Astrocyte of the spinal cord (primary cell): ENCODE results near the gene ZNF783.
"Not testable (repeated sequence)": the region's sequence is repeated elsewhere in the genome, so short reads cannot be mapped to it uniquely, and the experiment has no call there.

Experiments
- DNase-seq: peaks from one replicate; pipeline ENCODE4 v3.0.0; 2011; ENCODE audit warnings: low read depth, low spot score
- H3K4me3 ChIP-seq: 2 replicates; pipeline ENCODE4 v1.5.1; 2011; ENCODE audit warnings: low read depth, mild to moderate bottlenecking, low read length, moderate library complexity
- in situ Hi-C: cut with HindIII; loops from 2 replicates; pipeline ENCODE4 v1.10.0; 2017; ENCODE audit warnings: low sequenced_read_pairs
- TF ChIP-seq, protein P1 (sequence below): IDR thresholded peaks from 2 replicates; pipeline ENCODE4 v1.5.1; 2012; ENCODE audit warnings: low read depth, mild to moderate bottlenecking, low read length, inconsistent platforms

The ZNF783 gene

DNA sequence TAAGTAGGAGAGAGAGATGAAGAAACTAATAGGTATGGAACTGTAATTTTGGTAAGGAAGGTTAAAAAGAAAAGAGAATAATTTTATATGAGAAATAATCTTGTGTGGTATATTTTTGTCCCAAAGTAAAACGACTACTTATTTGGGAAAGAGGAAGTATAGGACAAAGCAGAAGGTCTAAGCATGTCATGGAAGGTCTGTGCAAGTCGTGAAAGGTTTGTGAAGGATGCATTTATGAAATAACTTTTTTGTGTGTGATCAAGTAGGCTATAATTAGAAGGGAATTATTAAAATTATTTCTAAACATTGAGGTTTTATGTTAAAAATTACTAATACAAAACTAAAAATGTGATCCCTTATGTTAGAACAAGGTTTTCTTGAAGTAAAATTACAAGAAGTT lies 63.3 kb downstream of the ZNF783 start:
- no peak for DNase-seq
- no peak overlapping the region for H3K4me3 ChIP-seq
- TF ChIP-seq, protein P1, sequence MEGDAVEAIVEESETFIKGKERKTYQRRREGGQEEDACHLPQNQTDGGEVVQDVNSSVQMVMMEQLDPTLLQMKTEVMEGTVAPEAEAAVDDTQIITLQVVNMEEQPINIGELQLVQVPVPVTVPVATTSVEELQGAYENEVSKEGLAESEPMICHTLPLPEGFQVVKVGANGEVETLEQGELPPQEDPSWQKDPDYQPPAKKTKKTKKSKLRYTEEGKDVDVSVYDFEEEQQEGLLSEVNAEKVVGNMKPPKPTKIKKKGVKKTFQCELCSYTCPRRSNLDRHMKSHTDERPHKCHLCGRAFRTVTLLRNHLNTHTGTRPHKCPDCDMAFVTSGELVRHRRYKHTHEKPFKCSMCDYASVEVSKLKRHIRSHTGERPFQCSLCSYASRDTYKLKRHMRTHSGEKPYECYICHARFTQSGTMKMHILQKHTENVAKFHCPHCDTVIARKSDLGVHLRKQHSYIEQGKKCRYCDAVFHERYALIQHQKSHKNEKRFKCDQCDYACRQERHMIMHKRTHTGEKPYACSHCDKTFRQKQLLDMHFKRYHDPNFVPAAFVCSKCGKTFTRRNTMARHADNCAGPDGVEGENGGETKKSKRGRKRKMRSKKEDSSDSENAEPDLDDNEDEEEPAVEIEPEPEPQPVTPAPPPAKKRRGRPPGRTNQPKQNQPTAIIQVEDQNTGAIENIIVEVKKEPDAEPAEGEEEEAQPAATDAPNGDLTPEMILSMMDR, result no peak
- in situ Hi-C loops, result no loop called here

DNA sequence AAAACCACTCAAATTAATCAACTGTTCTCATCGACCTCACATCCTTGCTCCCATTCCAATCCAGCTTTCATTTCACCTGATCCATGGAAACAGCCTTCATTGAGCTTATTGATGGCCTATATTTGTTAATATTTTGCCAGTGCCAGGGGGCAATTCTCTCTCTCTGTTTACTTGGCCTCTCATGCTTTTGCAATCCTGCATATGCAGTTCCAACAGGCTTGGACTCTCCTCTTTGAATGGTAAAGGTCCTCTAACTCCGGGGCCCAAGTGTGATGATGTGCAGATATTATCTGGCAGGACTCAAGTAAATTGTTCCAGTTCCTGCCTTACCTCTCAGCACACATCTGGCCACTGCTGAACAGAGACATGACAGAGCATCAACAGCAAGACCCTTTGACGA lies 67.3 kb downstream of the ZNF783 start:
- in situ Hi-C loops, result no loop called here
- no peak for DNase-seq
- TF ChIP-seq, protein P1, result no peak
- no peak overlapping the region for H3K4me3 ChIP-seq

DNA sequence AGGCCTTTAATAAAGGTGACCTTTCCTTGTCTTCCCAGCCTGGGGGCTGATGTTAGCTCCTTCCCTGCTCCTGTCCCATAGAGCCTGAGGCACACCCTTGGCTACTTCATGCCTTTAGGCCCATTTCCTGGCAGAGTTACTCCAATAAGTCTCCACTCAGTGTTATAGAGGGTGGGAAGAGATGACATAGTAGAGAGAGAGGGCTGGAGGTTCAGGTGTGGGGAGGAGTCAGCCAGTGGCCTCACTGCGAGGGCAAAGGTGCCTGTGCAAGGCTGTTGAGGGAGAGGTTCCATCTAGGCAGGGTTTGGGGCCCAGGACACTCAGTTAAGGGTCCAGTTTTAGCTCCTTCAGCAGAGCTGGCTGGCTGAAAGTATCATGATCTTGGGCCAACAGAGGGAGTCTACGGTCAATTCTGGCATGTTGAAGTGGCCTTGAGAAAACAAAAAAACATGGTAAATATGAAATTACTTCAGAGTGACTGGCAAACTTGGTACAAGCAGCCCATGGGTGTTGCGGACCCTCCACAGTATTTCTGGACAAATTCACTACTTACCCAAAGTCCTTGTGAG lies 67.9 kb downstream of the ZNF783 start:
- in situ Hi-C loops, result no loop called here
- H3K4me3 ChIP-seq, result no peak overlapping the region
- TF ChIP-seq, protein P1, result no peak
- no peak for DNase-seq

DNA sequence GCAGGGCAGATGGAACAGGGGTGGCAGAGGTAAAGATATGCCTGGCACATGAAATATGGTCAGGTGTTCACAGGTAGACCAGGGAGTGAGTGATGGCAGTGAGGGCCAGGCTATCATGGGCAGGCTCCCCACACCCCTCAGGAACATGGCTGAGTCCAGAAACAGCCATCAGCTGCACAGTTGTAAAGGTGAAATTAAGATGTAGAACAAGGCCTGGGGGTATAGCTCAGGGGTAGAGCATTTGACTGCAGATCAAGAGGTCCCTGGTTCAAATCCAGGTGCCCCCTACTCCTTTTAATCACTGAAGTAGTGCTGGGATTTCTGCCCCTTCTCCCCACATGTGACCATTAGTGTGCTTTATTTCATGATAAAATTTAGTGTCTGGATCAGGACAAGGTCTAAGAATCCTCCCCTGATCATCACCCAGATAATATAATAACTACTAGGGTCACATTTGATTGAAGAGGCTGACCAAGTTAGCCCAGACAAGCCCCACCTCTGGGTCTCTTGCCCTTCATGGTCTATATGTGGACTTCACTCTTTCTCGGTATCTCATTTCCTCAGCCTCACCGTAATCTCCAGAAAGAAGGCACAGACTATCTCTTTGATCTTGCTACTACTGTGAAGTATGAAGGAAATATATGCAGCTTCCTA lies 69.0 kb downstream of the ZNF783 start:
- in situ Hi-C loops, result no loop called here
- TF ChIP-seq, protein P1, result no peak
- H3K4me3 ChIP-seq, result no peak overlapping the region
- no peak for DNase-seq

DNA sequence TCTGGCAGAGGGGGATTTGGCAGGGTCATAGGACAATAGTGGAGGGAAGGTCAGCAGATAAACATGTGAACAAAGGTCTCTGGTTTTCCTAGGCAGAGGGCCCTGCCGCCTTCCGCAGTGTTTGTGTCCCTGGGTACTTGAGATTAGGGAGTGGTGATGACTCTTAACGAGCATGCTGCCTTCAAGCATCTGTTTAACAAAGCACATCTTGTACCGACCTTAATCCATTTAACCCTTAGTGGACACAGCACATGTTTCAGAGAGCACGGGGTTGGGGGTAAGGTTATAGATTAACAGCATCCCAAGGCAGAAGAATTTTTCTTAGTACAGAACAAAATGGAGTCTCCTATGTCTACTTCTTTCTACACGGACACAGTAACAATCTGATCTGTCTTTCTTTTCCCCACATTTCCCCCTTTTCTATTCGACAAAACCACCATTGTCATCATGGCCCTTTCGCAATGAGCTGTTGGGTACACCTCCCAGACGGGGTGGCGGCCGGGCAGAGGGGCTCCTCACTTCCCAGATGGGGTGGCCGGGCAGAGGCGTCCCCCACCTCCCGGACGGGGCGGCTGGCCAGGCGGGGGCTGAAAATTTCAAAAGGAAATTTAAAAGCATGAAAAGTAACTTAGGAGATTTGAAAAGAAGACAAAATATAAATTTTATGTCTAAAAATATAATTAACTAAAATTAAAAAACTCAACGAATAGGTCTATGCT lies 70.8 kb downstream of the ZNF783 start:
- DNase-seq, H3K4me3 ChIP-seq, in situ Hi-C loops: not testable (repeated sequence)

DNA sequence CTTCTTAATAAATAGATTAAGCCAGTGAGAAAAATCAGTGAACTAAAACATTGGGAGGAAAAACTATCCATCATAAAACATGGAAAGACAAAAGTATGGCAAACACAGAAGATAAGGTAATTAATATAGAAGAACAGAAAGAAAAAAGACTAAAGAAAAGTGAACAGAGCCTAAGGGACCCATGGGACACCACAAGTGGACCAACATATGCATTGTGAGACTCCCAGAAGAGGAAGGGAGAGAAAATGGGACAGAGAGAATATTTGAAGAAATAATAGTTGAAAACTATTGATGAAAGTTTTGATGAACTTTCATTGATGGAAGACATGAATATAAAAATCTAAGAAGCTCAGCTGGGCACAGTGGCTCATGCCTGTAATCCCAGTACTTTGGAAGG lies 71.3 kb downstream of the ZNF783 start:
- DNase-seq, result no peak
- in situ Hi-C loops, result no loop called here
- no peak overlapping the region for H3K4me3 ChIP-seq
- TF ChIP-seq, protein P1, result no peak

- in situ Hi-C loops, result no loop called here
- DNase-seq, result no peak
- H3K4me3 ChIP-seq, result no peak overlapping the region
- TF ChIP-seq, protein P1, result no peak
Measured at GRCh38 chr7:149334219-149334618, 72.2 kb downstream of the ZNF783 start.
